DMS53 treated with DMSO at 0.1 percent for 48 hours (cell line): ENCODE data around the gene SPC24.
"Not testable (repeated sequence)": the region's sequence is repeated elsewhere in the genome, so short reads cannot be mapped to it uniquely, and the experiment has no call there.

ENCODE experiments used
- DNase-seq: peaks from one replicate; lab custom pipeline; 2025; ENCODE audit not compliant: unreplicated experiment; lab: John Stamatoyannopoulos, UW

The SPC24 gene

DNA sequence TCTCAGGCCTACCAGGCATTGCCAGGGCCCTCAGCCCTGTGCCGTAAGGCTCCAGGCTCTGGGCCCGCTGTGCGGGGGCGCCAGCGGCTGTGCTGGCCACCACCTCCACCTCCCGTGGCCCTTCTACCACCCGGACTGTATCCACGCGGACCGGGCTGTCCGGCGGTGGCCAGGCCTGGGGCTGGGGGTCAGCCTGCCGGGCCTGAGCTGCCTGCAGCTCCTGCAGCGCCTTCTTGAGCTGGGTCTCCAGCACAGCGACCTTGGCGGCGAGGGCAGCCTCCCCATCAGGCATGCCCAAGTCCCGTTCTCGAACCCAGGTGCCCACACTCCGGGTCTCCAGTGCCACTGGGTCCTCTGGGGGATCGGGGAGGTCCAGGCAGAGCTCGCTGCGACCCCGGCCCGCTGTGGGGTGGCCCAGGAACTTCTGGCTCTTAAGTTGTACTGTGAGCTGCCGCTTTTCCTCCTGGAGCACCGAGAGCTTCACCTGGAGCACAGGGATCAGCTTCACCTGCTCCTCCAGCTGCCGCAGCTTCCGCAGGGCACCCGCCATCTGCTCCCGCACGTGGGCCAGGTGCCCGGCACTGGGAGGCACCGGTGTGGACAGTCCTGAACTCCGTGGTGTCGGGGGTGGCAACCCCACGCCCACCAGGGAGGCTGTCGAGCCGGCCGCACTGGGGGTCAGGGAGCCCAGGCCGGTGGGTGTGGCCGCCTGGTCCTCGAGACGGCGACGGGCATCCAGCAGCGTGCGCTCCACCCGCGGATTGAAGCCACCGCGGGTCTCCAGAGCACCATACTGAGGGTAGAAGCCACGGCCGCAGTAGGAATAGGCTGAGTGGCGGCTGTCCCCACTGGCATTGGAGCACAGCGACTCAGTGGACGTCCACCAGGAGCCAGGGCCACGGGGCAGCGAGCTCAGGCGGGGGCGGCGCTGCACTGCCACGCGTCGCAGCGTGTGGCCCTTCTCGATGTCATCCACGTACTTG is 37.7 kb upstream of the SPC24 start:
- no peak for DNase-seq

DNA sequence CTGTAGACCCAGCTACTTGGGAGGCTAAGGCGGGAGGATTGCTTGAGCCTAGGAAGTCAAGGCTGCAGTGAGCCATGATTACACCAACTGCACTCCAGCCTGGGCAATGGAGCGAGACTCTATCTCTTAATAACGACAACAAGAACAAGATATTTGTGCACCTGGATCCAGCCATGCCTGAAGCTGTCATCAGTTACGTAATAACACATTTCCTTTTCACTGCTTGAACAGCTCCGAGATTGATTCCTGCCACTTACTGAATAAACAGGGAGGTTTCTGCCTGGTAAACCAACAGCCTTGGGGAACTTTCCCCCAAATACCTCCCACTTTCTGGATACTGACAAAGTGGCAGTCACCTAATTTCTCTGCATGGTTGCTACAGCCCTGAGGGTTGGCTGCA is 36.4 kb upstream of the SPC24 start:
- DNase-seq: no peak

DNA sequence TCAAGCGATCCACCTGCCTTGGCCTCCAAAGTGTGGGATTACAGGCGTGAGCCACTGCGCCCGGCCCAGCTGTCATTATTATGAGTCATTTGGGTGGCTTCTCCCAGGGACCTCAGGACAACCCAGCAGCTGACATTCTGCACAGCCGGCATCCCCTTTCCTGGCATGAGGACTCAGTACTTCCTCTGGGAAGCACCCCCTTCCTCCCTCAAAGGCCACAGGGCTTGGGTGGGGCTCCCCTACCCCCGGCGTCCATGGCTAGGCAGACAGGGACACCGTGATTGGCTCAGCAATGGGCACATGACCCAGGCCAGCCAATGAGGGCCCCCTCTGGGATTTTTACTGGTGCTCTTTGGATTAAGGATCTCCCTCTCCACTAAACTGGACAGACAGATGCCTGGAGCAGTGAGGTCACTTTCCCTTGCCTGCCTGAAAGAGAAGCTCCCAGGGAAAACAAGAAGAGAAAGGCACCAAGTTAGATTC is 35.7 kb upstream of the SPC24 start:
- DNase-seq: no peak

DNA sequence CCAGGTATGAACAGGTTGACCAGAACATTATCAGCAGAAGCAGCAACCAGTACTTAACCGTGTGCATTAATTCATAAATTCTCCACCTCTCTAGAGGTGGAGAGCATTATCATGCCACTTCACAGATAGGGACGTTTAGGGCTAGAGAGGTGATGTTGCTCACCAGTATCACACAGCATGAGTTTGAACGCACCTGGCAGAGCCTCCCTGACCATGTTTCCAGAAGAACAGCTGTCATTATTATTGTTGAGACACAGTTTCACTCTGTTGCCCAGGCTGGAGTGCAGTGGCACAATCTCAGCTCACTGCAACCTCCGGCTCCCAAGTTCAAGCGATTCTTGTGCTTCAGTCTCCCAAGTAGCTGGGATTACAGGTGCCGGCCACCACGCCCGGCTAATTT is 34.9 kb upstream of the SPC24 start:
- no peak for DNase-seq

DNA sequence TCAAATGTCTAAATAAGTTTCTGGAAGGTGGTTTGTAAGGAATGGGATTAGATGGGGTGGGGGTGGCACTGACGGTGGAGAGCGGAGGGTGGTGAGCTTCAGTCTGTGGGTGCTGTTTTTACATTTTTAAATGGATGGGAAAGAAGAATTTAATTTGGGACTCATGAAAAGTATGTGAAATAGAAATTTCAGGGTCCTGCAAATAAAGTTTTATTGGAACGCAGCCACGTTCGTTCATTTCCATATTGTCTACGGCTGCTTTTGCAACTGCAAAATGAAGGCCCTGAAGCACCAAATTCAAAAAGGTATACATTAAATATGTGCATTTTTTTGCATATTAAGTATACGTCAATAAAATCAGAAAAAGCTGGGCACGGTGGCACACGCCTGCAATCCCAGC is 31.9 kb upstream of the SPC24 start:
- DNase-seq: no peak

DNA sequence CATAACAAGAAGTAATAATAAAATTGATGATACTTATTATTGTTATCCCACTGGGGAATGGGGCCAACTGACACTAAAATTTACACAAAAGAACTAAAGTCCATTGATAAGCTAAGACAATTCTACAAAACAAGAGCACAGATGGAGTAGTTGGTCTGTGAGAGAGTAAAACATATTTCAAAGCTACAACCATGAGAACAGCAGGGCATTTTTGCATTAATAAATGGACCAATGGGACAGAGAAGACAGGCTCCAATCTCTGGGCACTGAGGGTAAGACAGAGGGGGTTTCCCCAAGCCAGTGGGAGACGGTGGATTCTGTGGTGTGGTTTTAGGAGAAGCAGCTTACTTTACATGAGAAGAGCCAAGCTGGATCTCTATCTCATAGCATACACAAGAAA is 27.4 kb upstream of the SPC24 start:
- no peak for DNase-seq

DNA sequence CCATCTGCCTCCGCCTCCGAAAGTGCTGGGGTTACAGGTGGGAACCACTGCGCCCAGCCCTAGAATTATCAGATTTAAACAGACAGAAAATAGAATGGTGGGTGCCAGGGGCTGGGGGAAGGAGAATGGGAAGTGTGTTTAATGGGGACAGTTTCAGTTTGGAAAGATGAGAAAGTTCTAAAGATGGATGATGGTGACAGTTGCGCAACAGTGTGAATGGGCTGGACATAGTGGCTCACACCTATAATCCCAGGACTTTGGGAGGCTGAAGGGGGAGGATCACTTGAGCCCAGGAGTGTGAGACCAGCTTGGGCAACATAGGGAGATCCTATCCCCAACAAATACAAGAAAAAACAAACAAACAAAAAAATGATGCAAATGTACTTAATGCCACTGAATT is 25.9 kb upstream of the SPC24 start:
- no peak for DNase-seq

DNA sequence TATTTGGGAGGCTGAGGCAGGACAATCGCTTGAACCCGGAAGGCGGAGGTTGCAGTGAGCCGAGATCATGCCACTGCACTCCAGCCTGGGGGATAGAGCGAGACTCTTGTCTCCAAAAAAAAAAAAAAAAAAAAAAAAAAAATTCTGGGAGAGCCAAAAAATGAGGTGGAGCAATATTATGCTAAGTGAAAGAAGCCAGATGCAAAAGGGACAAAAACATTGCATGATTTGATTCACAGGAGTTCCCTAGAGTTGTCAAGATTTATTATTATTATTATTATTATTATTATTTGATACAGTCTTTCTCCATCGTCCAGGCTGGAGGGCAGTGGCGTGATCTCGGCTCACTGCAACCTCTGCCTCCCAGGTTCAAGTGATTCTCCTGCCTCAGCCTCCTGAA is 25.4 kb upstream of the SPC24 start:
- not testable (repeated sequence) for DNase-seq

DNA sequence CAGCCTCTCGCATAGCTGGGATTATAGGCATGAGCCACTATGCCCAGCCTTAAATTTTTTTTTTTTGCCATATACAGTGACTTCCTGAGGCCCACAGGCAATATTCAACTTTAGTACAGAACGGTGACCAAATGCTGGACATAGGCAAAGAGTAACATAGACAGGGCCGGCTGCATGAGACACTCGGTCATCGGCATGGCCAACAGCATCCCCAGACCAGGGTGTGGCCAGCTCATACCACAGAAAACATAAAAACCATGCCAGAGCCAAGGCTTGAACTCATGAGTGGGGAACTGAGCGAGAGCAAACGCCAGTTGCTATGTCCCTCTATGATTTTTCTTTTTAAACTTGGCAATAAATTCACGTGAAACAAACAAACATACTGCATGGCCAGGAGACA is 24.8 kb upstream of the SPC24 start:
- no peak for DNase-seq

DNA sequence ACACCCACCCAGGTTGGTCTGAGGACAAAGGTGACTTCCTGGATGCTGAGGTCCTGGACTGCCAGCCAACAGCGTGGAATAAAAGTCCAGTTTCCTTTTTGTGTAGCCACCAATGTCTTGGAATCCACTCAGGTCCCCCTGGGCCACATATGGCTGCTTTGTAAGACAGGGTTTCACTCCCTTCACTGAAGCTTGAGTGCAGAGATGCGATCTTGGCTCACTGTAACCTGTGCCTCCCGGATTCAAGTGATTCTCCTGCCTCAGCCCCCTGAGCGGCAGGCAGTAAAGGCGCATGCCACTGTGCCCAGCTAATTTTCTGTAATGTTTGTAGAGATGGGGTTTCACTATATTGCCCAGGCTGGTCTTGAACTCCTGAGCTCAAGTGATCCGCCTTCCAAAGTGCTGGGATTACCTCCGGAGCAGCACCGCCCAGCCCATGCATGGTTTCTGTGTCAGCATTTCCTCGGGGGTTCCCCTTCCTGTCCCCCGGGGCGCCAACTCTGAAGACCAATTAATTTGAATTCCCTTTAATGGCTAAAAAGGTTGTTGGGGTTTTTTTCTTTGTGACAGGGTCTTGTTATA is 24.2 kb upstream of the SPC24 start:
- DNase-seq: no peak

DNA sequence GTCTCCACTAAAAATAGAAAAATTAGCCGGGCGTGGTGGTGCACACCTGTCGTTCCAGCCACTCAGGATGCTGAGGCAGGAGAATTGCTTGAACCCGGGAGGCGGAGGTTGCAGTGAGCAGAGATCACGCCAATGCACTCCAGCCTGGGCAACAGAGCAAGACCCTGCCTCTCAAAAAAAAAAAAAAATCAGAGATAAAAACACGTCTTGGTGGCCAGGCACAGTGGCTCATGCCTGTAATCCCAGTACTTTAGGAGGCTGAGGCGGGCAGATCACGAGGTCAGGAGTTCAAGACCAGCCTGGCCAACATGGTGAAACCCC is 23.5 kb upstream of the SPC24 start:
- DNase-seq: not testable (repeated sequence)

DNA sequence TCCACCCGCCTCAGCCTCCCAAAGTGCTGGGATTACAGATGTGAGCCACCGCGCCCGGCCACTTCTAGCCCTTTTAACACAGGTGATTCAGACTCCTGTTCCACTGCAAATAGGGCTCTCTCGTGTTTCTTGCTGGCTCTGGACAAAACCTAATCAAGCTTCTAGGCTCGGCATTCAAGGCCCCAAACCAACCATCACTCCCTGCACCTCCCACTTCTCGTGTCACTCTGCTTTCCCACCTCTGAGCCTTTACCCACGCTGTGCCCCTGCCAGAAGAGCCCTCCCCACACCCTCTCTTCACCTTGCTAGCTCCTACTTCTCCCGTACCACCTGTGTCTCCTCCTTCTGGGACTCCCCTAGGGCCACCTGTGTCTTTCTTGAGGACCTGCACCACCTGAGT is 22.0 kb upstream of the SPC24 start:
- no peak for DNase-seq

DNA sequence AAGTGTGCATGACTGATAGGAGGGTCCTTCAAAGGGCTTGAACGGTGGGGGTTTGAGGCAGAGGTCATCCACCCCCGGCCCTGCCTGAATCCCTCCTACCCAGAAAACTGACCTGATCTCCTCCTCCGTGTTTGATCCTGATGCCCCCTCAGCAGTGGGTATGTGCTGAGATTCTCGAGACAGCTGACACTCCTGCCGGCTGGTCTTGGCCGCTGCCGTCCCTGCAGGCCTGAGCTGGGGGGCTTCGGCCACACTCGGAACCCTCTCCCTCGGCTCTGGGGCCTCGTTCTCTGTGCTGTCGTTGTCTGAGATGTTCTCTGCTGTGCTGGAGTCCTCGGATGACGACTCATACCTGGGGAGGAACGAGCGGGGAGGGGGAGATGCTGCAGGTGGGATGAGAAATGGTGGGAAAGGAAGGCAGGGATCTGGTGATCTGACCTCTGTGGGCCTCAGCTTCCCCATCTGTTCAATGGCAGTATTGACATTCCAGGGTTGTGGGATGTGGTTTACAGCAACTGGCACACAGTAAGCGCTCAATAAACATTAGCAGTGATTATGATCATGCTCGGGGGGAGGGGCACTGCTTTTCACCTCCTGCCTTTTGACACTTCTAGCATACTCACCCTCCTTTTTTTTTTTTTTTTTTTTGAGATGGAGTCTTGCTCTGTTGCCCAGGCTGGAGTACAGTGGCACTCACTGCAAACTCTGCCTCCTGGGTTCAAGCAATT is 21.0 kb upstream of the SPC24 start:
- no peak for DNase-seq

DNA sequence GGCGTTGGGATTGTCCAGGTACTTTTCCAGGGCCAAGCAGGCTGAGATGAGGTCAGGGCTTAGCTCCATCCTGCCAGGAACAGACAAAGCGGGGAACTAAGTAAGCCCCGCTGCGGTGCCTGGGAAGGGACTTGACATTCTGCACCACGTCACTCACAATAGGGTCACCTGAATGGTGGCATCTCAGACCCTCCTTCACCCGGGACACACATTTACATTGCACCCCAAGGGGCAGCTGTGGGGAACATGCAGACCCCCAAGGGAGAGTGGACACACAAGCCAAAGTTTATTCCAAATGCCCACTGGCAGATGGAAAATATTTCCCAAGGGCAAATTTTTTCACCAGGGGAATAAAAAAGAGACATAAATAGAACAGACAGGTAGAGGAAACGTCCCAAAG is 20.3 kb upstream of the SPC24 start:
- no peak for DNase-seq

DNA sequence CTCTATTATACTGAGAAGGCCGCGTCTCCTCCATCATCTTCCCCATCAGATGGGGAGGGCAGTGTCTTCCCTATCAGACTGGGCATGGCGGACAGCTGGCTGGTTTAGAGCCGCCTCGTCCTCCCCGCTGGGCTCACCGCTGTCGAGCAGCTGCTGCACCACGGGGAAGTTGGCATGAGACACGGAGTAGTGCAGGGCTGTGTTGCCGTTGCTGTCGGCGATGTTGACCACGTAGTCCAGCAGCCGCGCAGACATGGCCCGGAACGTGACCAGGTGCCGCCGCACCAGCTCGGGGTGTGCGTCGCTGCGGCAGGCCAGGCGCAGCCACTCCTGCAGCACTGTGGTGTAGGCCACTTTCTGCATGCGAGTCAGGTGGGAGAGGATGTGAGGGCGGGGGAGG is 18.8 kb upstream of the SPC24 start:
- DNase-seq: no peak

DNA sequence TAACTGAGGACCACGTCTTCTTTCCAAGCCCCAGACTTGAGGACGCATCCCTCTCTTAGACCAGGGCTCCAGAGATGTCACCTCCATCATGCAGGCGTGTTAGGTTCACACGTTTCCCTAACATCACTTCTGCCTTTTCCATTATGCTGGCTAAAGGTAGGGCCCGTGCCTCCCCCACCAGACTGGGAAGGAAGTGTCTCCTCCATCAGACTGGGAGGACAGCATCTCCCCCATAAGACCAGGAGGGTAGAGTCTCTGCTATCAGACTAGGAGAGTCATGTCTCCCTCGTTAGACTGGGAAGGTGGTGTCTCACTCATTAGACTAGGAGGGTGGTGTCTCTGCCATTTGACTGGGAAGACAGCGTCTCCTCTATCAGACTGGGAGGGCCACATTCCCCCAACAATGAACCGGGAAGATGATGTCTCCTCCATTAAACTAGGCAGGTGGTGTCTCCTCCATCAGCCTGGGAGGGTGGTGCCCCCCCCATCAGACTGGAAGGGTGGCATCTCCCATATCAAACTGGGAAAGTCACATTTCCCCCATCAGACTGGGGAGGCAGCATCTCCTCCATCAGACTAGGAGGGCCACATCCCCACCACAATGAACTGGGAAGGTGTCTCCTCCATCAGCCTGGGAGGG is 18.1 kb upstream of the SPC24 start:
- no peak for DNase-seq

DNA sequence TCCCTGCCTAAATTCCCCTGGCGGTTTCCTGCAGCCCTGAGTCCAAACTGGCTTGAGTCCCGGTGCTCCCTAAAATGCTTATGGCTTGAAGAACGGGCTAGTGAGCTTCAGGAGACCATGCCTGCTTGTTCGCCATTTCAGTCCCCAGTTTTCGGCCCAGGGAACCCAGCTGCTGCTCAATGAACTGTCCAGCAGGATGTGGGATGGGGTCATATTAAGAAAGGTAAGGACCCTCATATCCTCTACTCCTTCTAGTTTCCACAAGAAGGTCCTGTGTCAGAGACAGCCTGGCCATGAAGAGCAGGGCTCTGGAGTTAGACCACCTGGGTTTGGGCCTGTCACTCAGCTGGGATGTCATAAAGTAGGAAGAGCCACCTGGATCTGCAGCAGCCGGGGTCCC is 17.0 kb upstream of the SPC24 start:
- no peak for DNase-seq

DNA sequence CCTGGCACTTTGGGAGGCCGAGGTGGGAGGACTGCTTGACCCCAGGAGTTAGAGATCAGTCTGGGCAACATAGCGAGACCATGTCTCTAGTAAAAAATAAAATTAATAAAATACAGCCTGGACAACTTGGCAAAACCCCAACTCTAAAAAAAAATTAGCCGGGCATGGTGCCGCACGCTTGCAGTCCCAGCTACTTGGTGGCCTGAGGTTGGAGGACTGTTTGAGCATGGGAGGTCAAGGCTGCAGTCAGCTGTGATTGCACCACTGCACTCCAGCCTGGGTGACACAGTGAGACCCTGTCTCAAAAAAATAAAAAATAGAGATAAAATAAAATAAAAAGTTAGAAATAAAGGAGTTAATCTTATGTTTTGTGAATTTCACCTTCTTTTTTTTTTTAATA is 15.6 kb upstream of the SPC24 start:
- no peak for DNase-seq

DNA sequence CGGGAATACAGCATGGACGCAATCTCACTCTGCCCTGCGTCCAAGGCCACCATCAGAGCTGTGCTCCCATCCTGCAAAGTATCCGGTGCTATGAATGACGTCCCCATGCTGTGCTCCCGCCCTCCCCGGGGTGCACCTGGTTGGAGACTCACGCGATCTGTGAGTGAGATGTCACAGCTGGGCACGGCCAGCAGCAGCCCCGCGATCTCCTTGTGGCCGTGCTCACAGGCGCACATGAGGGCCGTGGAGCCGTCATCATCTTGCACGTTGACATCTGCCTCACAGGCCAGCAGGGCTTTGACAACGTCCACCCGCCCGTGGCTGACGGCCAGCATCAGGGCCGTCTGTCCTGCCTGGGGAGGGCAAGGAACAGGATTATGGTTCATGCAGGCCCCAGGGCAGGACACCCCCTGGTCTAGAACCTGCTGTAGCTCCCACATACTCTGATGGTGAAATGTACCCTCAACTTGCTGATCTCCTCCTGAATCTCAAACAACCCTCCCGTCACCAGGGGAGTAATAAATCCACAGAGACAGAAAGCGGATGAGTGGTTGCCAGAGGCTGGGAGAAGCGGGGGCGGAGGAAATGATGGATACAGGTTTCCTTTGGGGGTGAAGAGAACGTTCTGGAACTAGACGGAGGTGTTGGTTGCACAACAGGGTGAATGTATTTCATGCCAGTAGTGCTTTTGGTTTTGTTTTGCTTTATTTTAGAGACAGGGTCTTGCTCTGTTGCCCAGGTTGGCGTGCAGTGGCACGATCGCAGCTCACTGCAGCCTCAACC is 14.5 kb upstream of the SPC24 start:
- DNase-seq: no peak

DNA sequence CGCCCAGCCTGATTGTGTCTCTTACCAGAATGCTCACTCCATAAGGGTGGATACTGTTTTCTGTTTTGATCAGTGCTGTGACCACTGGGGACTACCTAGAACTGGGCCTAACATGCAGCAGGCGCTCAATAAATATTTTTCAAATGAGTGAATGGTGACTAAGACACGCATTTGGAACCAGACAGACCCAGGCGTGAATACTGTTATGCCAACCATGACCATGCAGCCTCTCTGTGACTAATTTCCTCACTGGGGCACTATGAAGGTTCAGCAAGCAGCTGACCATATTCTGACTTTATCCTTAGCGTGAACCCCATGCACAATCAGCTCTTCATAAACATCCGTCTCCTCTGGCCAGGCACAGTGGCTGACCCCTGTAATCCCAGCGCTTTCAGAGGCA is 13.0 kb upstream of the SPC24 start:
- DNase-seq: no peak
